Mammary epithelial cell (primary cell): Measurements from ENCODE around the gene CLCNKB.

ENCODE experiments used
- CTCF ChIP-seq, 2 donors: IDR thresholded peaks in 1 of 2; conservative IDR thresholded peaks in 1 of 2; 2 replicates each; pipeline ENCODE4 v1.5.1; 2011 to 2012; ENCODE audit warnings: inconsistent platforms in 2 of 2, low read length in 2 of 2, mild to moderate bottlenecking in 2 of 2, control low read depth in 1 of 2, low read depth in 1 of 2; ENCODE audit not compliant: insufficient read depth in 1 of 2; ENCODE audit errors: extremely low read depth in 1 of 2
- EZH2 ChIP-seq: IDR thresholded peaks from 2 replicates; pipeline ENCODE4 v1.6.1; 2012; ENCODE audit warnings: low read length, inconsistent platforms, borderline replicate concordance

DNA sequence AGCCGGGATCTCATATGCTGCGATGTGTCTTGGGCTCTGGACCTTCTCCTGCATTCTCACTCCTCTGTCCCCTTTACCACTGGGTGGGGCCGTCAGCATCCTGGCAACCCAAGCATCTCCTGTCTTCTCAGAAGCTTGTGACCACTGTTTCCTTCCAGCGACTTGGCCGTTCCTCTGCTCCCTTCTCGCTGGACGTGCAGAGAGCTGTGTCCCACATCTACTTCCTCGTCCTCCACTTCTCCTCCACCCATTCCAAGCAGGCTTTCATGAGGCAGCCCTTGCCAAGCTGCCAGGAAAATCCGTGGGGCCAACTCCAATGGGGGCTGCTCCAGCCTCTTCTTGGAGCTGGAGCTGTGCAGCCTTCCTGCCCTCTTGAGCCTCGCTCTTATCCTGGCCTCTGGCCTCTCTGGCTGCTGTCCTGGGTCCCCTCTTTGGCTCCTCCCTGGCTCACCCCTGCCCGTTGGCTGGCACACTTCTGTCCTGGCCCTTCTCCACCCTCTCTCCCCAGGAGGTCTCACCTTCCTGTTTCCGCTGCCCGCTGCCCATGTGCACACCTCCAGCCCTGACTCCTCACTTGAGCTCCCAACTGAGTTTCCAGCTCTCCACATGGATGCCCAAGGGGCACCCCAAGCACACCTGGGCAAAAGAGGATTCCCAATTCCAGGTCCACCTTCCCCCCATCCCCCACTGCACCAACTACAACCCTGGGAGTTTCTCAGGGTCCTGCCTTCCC is 21.1 kb downstream of the CLCNKB start:
- TF ChIP-seq CTCF (conservative IDR thresholded peaks at IDR 0.05 in 1 of 2, IDR thresholded peaks at IDR 0.05 in 1 of 2; ENCODE audit: extremely low read depth in 1 of 2, insufficient read depth in 1 of 2, low read depth in 1 of 2, low read length in 2 of 2) (no peak), EZH2 (no peak)
